HK-2 (cell line): Measurements from ENCODE around the gene AREG.

Experiments used
- DNase-seq: peaks from one replicate; pipeline ENCODE4 v3.0.0-alpha.2; 2018; ENCODE audit not compliant: unreplicated experiment

The AREG gene

DNA sequence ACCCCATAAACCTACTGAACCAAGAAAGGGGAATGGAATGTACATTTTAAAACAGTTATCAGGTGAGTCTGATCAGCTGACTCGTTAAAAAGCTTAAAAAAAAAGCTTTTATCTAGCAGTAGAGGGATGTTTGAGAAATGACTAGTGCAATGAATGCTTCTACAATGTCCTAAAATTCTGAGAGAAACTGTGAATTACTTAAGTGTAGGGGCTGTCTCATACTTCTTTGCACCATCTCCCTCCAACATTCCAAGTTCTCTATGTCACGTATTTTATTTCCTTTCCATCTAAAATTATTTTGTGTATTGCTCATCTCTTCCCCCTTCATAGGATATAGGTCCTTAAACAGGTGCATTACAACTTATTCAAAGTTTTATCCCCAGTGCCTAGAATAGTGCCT, 11.9 kb upstream of the AREG start:
- no peak for DNase-seq

DNA sequence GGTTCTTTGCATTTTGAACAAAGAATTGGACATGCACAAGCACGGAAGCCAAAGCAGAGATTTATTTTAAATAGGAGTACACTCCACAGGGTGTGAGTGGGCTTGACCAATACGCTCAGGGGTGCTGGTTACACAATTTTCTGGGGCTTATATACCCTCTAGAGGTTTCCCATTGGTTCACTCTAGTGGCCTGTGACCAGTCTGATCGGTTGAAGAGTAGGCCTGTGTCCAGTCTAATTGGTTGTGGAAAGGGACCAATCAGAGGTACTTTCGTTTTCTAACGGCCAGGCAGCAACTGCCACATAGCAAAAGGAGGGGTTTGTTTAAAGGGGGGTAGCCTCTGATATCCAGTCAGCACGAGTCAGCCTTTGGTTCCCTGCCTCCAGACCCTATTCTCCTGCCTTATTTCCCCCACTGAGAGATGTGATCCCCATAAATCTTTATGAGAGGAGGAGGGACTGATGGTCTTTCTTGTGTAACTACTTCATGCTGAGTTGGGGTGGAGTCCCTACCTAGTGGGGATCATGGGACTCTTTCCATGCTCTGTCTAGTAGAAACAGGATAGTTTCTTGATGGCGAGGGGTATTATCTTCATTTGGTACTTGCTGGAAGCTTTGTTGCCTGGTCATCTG, 11.3 kb upstream of the AREG start:
- DNase-seq: no peak

DNA sequence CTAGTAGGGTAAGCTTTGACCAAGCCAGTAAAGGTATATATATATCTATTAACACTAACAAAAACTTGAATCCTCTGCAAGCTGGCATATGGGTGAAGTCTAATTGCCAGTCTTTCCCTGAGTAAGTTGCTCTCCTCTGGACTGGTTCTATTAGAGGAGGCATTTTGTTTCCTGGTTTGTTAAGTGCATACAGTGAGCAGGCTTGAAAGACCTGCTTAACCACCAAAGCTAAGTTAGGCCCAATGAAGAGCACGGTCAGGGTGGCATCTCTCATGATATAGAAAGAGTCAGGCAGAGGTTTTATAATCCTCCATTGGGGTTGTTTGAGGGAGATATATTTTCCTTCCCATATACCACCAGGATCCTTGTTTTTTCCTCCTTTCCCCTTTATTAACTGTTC, 9.6 kb upstream of the AREG start:
- no peak for DNase-seq

DNA sequence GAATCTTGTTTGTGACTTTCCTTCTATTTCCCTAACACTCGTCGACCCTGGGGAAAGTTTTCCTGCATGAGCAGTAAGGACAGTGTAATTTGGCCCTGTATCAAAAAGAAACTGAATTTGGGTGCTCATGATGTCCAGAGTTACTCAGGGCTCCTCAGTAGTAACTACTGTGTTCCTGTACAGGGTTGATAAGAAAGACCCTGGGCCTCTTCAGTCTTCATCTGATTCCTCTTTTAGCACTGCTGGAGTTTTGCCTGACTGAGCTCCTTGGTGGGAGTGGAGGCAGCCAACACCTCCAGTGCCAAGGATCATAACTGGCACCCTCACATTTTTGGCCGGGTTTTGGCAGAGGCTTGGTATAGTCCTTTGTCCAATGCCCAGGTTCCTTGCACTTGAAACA, 7.1 kb upstream of the AREG start:
- DNase-seq: no peak

DNA sequence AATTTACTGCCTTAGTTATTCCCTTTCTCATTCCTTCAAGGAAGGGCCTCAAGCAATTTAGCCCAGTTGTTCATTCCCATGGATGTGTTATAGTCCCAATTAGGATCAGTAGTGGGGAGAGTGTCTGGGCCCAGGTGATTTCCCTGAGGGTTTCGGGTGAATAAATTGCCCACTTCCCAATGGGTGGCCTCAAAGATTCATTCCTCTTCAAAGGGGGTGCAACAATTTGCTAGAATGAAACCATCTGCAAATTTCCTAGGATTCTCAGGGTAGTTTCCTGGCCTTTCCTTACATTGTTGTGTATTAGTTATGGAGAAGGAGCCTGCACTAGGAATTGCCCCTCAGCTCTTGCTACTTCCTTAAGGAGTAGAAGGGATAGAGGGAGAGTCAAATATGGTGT, 6.3 kb upstream of the AREG start:
- DNase-seq: no peak

DNA sequence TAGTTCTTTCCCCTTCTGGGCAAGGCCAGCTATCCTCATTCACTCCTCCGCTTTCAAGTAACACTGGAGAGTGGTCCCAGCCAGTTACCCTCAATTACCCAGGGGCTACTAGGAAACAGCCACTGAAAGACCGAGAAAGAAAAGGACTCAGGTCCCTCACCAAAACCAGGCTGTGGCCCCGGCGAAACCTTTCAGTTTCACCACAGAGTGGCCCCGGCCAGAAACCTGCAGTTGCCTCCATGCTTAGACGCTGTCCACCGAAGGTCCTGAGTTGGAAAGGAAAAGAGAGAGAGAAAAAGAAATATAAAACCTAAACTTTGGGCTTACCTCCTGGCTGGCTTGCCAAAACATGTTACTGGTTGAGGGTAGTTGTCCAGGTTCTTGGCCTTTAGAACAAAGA, 5.0 kb upstream of the AREG start:
- no peak for DNase-seq

DNA sequence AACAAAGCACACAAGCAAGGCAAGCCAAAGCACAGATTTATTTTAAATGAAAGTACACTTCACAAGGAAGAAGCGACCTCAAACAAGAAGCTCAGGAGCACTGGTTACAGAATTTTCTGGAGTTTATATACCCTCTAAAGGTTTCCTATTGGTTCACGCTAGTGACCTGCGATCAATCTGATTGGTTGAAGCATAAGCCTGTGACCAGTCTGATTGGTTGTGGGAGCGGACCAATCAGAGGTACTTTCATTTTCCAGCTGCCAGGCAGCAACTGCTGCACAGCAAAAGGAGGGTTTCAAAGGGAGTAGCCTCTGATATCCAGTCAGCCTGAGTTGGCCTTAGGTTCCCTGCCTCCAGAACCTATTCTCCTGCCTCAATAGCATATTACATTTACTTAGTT, 4.6 kb upstream of the AREG start:
- DNase-seq: no peak

DNA sequence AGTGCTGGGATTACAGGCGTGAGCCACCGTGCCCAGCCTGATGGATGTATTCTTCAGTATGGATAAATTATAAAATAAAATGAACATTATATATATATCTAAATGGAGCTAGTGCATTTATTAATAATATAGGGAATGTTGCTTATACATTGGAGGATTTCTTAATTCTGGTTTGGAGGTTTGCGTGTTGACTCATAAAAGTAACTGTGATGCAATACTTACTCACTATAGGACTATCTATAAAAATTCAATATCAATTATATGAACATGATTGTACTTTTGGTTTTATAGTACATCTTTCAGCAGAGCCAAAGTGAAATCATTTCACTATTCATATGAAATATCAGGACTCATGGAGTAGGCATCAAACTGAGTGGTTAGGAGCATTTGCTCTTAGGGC, 3.2 kb upstream of the AREG start:
- DNase-seq: no peak

DNA sequence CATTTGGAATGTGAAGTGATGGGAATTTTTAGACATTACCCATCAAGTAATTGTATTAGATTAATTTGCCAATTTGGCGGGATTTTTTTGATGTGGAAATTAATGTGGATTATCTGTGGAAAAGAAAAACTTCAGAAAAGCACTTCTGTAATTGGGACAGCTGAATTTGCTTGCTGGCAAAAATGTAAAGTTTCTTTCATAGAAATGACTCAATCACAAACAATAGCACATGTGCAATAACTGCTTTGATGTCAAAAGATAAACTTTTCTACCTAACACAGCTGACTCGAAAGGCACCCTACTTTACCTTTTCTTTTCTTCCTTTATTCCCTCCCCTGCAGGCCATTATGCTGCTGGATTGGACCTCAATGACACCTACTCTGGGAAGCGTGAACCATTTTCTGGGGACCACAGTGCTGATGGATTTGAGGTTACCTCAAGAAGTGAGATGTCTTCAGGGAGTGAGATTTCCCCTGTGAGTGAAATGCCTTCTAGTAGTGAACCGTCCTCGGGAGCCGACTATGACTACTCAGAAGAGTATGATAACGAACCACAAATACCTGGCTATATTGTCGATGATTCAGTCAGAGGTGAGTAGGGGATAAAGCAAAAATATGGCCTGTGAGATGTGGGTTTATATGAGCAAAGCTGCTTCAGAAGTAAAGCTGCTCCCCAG, 1.4 kb downstream of the AREG start:
- no peak for DNase-seq

DNA sequence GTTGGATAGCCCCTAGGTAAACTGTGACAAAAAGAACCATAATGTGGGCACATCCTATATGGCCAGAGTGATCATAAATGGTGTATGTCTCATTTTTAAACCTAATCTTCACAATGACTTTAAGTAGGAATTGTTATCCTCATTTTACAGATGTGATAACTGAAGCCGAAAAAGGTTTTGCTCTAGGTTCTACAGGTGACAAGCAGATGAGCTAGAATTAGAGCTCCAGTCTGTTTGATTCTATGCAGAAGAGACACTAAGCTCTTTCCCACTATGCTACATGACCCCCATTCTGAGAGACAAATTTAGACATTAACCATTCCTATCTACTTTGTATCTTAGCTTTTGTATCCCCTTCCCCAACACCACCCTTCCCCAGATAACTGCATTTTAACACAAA, 2.0 kb downstream of the AREG start:
- DNase-seq: no peak

DNA sequence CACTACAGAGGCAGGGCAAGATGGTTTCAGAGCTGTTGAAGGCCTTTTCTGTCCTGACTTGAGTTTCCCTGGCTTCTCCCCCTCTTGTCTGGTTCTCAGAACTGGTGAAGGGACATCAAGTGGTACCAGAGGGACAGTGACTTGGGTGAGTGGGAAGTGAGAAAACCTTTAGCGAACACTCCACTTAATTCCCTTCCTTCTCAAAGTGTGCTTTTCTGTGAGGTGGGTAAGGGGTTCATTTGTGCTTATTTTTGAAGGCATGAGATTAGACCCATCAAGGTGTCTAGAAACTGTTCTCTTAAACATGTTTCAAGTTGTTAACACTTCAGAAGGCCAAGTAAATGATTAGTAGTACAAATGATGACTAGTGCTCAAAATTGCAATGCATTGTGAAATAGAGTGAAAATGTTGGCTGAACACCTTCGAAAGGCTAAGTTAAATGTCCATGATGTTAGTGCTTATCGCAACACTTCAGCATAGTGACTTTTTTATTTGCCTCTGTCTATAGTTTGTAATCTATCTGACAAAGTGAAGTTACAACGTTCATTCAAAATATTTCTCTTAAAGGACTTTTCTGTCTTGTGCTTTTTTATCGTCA, 2.8 kb downstream of the AREG start:
- no peak for DNase-seq

DNA sequence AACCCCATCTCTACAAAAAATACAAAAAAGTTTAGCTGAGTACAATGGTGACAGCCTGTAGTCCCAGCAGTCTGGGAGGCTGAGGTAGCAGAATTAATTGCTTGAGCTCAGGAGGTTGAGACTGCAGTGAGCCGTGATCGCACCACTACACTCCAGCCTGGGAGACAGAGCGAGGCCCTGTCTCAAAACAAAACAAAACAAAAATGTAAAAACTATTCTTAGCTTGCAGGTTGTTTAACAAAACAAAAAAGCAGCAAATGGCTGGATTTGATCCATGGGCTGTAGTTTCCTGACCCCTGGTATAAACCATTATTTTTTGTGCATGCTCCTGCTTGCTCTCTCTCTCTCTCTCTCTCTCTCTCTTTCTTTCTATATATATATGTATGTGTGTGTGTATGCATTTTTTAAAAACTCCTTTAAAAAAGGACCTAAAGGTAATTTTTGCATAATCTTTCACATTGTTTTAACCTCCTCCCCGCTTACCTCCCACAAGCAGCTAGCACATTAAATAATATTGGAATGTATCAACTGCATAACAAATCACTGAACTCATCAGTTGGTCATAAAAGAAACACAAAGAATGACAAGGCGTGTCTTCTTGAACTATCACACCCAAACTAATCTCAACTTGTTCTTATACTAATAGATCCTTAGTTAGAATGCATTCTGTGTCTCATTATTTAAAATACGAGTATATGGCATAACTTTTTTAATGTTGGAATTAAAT, 4.8 kb downstream of the AREG start:
- no peak for DNase-seq

DNA sequence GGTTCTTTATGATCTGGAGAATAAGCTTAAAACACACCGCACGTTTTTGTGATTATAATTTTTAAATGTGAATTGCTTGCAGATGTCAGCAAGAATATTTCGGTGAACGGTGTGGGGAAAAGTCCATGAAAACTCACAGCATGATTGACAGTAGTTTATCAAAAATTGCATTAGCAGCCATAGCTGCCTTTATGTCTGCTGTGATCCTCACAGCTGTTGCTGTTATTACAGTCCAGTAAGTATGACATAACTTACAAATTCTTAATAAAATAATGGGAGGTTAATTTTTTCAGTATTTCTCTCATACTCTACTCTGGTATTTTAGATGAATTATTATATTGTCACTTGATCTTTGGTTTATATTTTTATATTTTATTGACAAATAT, 5.4 kb downstream of the AREG start:
- DNase-seq: no peak

DNA sequence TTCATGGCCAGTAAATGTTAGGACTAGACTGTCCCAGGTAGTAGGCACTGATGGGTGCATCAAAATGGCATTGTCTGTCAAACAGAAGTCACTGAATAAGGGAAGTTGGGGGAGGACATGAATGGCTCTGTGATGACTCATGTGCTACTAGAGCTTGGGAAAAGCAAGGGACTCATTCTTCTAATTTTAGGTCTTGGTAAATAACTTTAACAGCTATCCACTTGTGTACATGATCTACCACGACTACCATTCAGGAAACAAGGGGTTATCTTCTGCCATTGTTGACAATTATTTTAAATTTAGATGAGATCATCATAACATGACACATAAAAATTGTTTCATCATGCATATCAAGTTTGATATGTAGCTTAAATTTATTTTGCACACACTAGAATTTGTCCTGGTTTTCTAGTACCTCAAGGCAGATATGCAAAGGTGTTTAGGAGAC, 6.3 kb downstream of the AREG start:
- no peak for DNase-seq

DNA sequence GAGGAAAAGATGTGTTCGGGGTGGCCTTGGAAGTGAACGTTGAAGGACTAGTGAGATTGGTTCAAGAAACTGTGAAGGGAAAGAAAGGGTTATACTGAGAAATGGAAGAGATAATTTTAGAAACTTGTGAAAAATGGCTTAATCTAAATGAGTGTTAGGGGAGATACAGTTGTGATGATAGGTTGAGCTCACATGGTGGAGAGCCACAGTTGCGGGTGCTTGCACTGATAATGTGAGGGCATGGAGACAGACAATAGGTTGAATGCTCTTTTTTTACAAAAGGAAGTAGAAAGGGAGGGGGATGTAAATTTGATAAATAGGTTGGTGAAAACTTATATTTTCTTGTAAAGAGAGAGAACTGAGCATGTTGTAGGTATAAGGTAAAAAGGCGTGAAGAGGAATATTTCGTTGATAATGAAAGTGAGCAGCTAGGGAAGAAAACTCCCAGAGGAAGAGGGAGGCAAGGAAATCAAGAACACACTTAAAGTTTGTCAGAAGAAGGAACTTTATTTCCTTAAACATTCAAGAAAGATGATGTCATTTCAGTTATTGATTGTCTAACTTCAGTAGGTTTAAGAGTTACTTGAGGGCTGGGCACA, 8.2 kb downstream of the AREG start:
- no peak for DNase-seq

DNA sequence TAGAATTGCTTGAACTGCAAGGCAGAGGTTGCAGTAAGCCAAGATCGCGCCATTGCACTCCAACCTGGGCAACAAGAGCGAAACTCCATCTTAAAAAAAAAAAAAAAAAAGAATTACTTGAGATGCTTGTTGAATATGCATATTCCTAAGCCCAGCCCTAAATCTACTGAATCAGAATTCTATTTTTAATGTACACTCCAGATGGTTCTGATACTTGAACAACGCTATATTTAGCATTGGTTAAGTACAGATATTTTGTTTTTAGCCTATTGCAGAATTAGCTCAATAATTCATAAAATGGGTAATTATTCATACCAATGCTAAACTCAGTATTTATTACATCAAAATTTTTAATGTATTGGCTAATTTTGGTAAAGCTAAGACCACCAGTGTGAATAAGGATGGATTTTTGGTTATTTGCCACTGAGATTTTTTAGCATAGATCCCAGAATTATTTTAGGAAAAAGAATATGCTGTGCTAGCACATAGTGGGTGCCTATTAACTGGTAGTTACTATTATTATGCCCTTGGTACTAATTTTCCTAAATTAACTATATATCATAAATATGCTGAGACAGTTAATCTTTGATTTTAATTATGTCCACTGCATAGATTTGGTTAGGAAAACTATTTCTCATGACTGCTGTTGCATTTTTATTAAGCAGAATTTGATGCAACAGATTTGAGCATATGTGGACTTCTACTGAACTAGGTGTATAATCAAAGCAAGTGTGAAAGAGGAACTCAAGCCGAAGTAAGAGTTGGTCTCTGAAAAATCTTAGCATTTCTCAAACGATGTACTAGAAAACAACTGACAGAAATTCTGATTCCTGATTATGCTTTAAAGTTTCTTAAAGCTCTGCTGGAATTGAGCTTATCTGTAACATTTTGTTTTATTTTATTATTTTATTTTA, 9.2 kb downstream of the AREG start:
- no peak for DNase-seq

DNA sequence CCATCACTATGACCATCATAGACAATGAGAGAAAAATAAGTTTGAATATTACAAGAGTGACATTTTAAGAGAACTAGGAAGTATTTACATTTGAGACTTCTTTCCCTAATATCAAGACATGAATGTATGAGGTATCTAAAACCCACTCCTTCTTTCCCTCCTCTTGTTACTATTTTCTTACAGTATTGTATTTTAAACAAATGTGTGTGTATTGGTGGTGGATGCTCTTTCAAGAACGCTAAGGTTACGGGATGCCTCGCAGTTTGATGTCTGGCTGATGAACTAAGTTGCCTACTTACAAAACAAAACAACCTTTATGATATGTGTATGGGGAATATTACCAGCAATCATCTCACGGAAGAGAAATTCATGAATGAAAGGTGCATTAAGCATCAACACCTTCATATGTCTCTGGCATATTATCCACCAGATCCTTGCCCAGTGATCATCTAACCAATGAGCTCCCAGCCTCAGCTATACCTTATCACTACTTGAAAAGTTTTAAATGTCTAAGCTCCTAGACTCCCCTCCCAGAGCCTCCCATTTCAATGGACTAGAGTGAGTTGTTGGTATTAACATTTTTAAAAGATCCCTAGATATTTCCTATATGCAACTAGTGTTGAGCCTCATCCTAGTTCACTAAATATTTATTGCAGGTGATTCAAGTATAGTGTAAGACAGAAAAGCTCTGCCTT, 10.6 kb downstream of the AREG start:
- DNase-seq: no peak

DNA sequence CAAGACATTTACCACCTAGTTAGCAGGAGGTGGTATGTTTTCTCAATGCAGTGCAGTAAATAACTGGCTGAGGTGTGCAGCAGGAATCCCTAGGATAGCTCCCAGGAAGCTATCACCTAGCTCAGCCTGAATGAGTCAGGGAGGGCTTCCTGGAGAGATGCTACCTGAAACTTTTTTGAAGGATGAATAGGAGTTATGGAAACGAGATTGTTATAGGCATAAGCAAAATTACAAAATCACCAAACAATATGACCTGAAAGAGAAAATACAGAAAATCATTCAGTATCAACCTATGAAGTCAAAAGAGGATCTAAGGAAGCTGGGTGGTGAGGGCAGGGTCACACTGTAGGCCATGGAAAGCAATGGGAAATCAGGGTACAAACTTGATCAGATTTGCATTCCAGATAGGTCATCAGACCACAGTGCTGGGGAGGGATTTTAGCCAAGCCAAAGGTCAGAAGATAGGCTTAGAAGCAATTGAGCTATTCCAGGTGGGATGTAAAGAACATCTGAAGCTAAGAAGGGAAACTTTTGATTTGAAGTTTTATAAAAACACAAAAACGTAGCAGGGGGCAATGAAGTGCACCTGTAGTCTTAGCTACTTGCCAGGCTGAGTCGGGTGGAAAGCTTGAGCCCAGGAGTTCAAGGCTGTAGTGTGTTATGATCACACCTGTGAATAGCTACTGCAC, 11.3 kb downstream of the AREG start:
- DNase-seq: no peak

DNA sequence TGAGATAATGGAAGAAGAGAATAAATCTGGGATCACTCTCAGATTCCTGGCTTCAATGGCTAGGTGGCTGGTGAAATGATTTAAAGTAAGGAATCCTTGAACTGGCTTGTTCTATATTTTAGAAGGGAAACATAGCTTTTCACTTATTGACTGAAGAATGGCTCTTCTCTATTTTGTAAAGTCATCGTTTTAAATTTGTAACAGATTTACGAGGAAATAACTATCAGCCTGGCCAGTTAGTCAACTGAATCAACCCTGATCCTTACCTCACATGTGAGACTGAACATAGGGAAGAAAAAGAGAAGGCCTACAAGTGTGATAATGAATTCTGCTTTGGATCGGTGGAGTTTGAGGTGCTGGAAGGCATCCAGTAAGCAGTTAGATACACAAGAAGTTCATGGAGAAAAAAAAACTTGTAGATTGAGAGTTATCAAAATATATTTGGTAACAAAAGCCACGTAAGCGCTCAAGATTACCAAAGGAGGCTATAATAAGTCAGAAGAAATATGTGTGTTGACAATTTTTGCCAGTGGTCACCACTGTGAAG, 12.0 kb downstream of the AREG start:
- no peak for DNase-seq

DNA sequence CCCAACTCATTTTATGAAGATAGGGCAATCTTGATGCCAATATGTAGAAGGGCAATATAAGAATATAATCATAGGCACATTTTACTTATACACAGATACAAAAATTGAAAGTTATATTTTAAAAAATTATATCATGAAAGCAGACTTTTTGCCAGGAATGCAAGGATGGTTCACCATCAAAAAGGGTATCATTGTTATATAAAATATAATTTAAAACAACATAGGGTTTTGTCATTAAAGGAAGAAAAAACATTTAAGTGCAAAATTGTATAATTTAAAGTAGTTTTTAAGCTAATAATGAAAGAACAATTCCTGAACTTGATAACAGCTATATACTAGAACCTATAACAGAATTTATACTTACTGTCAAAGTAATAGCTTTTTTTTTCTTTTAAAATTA, 15.9 kb downstream of the AREG start:
- DNase-seq: no peak
